ENCODE measurements around the gene PLEKHH1. TPM values are rescaled to one million over a fixed set of nuclear protein-coding genes. Genes with fewer than 3 reads are reported as not detected.

PLEKHH1 gene
- total RNA-seq (1 to 10 TPM; 1.1 to 4.5 (median 2.5) TPM), polyA plus RNA-seq (1 to 10 TPM; 1.4 to 3.4 (median 2.5) TPM)
- long read RNA-seq, donor 1, result 0 reads
- long read RNA-seq, donor 2, result 0 reads

- Histone ChIP-seq H3K27me3 (ENCODE audit: insufficient read depth in 3 of 3, low read length in 2 of 3) (no peaks in the 10 kb centered on the region), H3K4me1 (peaks cover 6% of the 10 kb centered on the region), H3K36me3 (ENCODE audit: insufficient read depth in 1 of 2, low read depth in 1 of 2) (no peaks in the 10 kb centered on the region), H3K4me3 (peak within 1 kb of the TSS; percentile 73), H3K27ac (peak within 1 kb of the TSS; percentile 74), H3K9me3 (no peaks in the 10 kb centered on the region)
- no peak for TF ChIP-seq CTCF (IDR thresholded peaks at IDR 0.05)
- ATAC-seq, result peak; percentile 90 to 97 (median 94)
- DNase-seq, result peak; percentile 78 to 83
- 1 to 2% (median 2%) methylated on average over 43 to 85 of the region's 86 CpGs for WGBS, 3 donors
- intact Hi-C loops (cut with DNase I), result no loop called here
These were observed at the start of gene PLEKHH1 for GRCh38 chr14:67532998-67533753. Gene PLEKHH1, plus strand, starts transcription at chr14:67533290. Its CDS starts 8,578 bp downstream, at chr14:67541868.

GRCh38 chr14:67483579-67484285, 49.4 kb upstream of the PLEKHH1 start:
- Histone ChIP-seq H3K4me1 (peaks cover 13% of the 10 kb centered on the region), H3K4me3 (no peak overlapping the region), H3K27ac (peak overlapping the region; percentile 37), H3K9me3 (no peaks in the 10 kb centered on the region), H3K36me3 (ENCODE audit: insufficient read depth in 1 of 2, low read depth in 1 of 2) (no peaks in the 10 kb centered on the region), H3K27me3 (ENCODE audit: insufficient read depth in 3 of 3, low read length in 2 of 3) (no peaks in the 10 kb centered on the region)
- intact Hi-C loops (cut with DNase I), result no loop called here
- no peak for DNase-seq
- ATAC-seq, result peak; percentile 39 to 51 (median 49)
- no peak for TF ChIP-seq CTCF (IDR thresholded peaks at IDR 0.05)
- 40 to 48% (median 48%) methylated on average over 8 of the region's 8 CpGs for WGBS, 3 donors

DNA sequence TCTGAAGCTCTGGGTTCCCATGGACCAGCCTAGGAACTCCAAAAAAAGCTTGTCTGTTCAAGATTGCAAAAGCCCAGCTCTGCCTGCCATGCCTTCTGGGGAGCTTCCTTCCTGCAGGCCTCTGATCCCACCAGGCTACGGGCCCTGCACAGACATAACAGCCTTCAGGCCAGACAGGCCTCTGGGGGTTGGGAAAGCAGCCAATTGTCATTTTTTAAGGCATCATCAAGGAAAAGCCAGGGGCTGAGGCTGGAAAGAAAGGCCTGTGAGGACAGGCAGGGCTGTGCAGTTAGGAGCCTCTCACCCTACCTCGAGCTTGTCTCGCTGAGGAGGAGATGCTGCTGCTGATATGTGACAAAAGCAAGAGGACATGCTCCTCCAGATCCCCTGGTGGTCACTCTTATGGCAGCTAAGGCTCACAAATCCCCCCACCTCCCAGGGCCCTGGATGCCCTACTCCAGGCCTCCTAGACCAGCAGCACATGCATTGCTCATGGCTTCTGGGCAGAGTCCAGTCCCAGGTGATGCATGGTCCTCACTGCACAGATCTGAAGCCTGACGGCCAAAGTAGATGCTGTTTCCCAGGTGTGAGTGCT, 47.5 kb upstream of the PLEKHH1 start:
- WGBS, 3 donors, result 78 to 81% (median 81%) methylated on average over 4 of the region's 4 CpGs
- no peak for ATAC-seq
- no peak for DNase-seq
- no peak for TF ChIP-seq CTCF (IDR thresholded peaks at IDR 0.05)
- intact Hi-C loops (cut with DNase I), result loop anchor here in 1 of 2 donors (5.0 kb wide), 1 partner anchor 58 kb away; no protein-coding TSS in a partner anchor
- Histone ChIP-seq H3K27ac (no peak overlapping the region), H3K4me3 (no peak overlapping the region), H3K4me1 (peaks cover 13% of the 10 kb centered on the region), H3K36me3 (ENCODE audit: insufficient read depth in 1 of 2, low read depth in 1 of 2) (no peaks in the 10 kb centered on the region), H3K9me3 (no peaks in the 10 kb centered on the region), H3K27me3 (ENCODE audit: insufficient read depth in 3 of 3, low read length in 2 of 3) (no peaks in the 10 kb centered on the region)

DNA sequence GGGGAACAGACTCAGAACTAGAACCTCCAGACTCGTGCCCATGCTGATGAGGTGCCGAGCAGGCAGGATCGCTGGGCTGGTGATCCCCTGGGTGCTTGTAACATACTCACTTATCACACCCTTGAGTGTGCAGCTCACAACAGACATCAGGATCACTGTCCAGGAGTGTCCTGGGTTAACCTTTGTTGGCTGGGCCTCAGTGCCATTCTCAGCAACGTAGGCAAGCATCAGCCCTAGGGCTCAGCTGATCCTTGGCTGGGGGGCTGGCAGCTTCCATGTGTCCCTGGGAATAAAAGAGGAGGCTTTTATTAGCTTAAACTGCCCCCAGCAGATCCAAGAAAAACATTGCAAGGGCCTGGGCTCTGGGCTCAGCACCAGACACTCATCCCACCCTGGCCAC, 46.2 kb upstream of the PLEKHH1 start:
- intact Hi-C loops (cut with DNase I), result loop anchor here in 1 of 2 donors (5.0 kb wide), 1 partner anchor 60 kb away; no protein-coding TSS in a partner anchor
- Histone ChIP-seq H3K4me3 (no peak overlapping the region), H3K4me1 (peaks cover 13% of the 10 kb centered on the region), H3K27ac (peak overlapping the region; percentile 24), H3K9me3 (no peaks in the 10 kb centered on the region), H3K36me3 (ENCODE audit: insufficient read depth in 1 of 2, low read depth in 1 of 2) (no peaks in the 10 kb centered on the region), H3K27me3 (ENCODE audit: insufficient read depth in 3 of 3, low read length in 2 of 3) (no peaks in the 10 kb centered on the region)
- DNase-seq (no peak), ATAC-seq (peak; percentile 38 to 79 (median 72))
- WGBS, 3 donors, result 15 to 36% (median 36%) methylated on average over 4 of the region's 4 CpGs
- TF ChIP-seq CTCF (IDR thresholded peaks at IDR 0.05), result no peak
